ENCODE results near the gene CD300C.
"Not testable (repeated sequence)": the region's sequence is repeated elsewhere in the genome, so short reads cannot be mapped to it uniquely, and the experiment has no call there.

Gene CD300C

GRCh38 chr17:74516561-74517328 lies 29.2 kb downstream of the CD300C start:
- Mint-ChIP-seq H3K4me1 (ENCODE audit: low read depth) (peaks cover 18% of the 10 kb centered on the region), H3K4me3 (no peak overlapping the region), H3K27me3 (peaks cover 11% of the 10 kb centered on the region), H3K36me3 (peaks cover 12% of the 10 kb centered on the region), H3K9me3 (ENCODE audit: low read depth) (peaks cover 10% of the 10 kb centered on the region), H3K27ac (no peak overlapping the region)

GRCh38 chr17:74515941-74516340 lies 30.0 kb downstream of the CD300C start:
- Mint-ChIP-seq H3K9me3 (ENCODE audit: low read depth) (peaks cover 10% of the 10 kb centered on the region), H3K4me3 (no peak overlapping the region), H3K27ac (no peak overlapping the region), H3K4me1 (ENCODE audit: low read depth) (peaks cover 18% of the 10 kb centered on the region), H3K27me3 (peaks cover 5% of the 10 kb centered on the region), H3K36me3 (peaks cover 12% of the 10 kb centered on the region)

- Mint-ChIP-seq H3K27me3 (peaks cover 2% of the 10 kb centered on the region), H3K4me1 (ENCODE audit: low read depth) (peaks cover 16% of the 10 kb centered on the region), H3K9me3 (ENCODE audit: low read depth) (peaks cover 10% of the 10 kb centered on the region), H3K36me3 (peaks cover 9% of the 10 kb centered on the region), H3K4me3 (peak overlapping the region; percentile 31), H3K27ac (peak overlapping the region; percentile 89)
Measured at GRCh38 chr17:74514632-74515334, 31.1 kb downstream of the CD300C start.

GRCh38 chr17:74513987-74514631 lies 31.8 kb downstream of the CD300C start:
- Mint-ChIP-seq H3K4me1 (ENCODE audit: low read depth) (peaks cover 16% of the 10 kb centered on the region), H3K9me3 (ENCODE audit: low read depth) (peaks cover 10% of the 10 kb centered on the region), H3K27me3 (peaks cover 2% of the 10 kb centered on the region), H3K36me3 (peaks cover 7% of the 10 kb centered on the region), H3K27ac (peak overlapping the region; percentile 89), H3K4me3 (peak overlapping the region; percentile 31)

- Mint-ChIP-seq H3K4me3 (peak overlapping the region; percentile 27), H3K36me3 (peaks cover 7% of the 10 kb centered on the region), H3K27ac (peak overlapping the region; percentile 84), H3K9me3 (ENCODE audit: low read depth) (peaks cover 4% of the 10 kb centered on the region), H3K4me1 (ENCODE audit: low read depth) (peaks cover 16% of the 10 kb centered on the region), H3K27me3 (peaks cover 2% of the 10 kb centered on the region)
Measured at GRCh38 chr17:74512624-74513091, 33.3 kb downstream of the CD300C start.

- H3K27me3 Mint-ChIP-seq, result peaks cover 2% of the 10 kb centered on the region
- H3K4me3 Mint-ChIP-seq, result no peak overlapping the region
- H3K36me3 Mint-ChIP-seq, result peaks cover 7% of the 10 kb centered on the region
- peak overlapping the region; percentile 84 for H3K27ac Mint-ChIP-seq
- peaks cover 16% of the 10 kb centered on the region for H3K4me1 Mint-ChIP-seq (ENCODE audit: low read depth)
- H3K9me3 Mint-ChIP-seq (ENCODE audit: low read depth), result peaks cover 4% of the 10 kb centered on the region
Measured at GRCh38 chr17:74512036-74512435, 33.9 kb downstream of the CD300C start.

- Mint-ChIP-seq H3K4me1 (ENCODE audit: low read depth) (peaks cover 8% of the 10 kb centered on the region), H3K27me3 (no peaks in the 10 kb centered on the region), H3K27ac (no peak overlapping the region), H3K9me3 (ENCODE audit: low read depth) (no peaks in the 10 kb centered on the region), H3K36me3 (no peaks in the 10 kb centered on the region), H3K4me3 (no peak overlapping the region)
Measured at GRCh38 chr17:74508156-74508555, 37.8 kb downstream of the CD300C start.

- H3K4me3 Mint-ChIP-seq; H3K27me3 Mint-ChIP-seq; H3K4me1 Mint-ChIP-seq (ENCODE audit: low read depth); H3K27ac Mint-ChIP-seq; H3K36me3 Mint-ChIP-seq; H3K9me3 Mint-ChIP-seq (ENCODE audit: low read depth): not testable (repeated sequence)
Measured at GRCh38 chr17:74503949-74504348, 42.0 kb downstream of the CD300C start.

- H3K9me3 Mint-ChIP-seq (ENCODE audit: low read depth), result no peaks in the 10 kb centered on the region
- no peaks in the 10 kb centered on the region for H3K36me3 Mint-ChIP-seq
- no peaks in the 10 kb centered on the region for H3K4me1 Mint-ChIP-seq (ENCODE audit: low read depth)
- H3K4me3 Mint-ChIP-seq, result no peak overlapping the region
- no peak overlapping the region for H3K27ac Mint-ChIP-seq
- no peaks in the 10 kb centered on the region for H3K27me3 Mint-ChIP-seq
Measured at GRCh38 chr17:74502861-74503260, 43.1 kb downstream of the CD300C start.

GRCh38 chr17:74499992-74500391 lies 45.9 kb downstream of the CD300C start:
- Mint-ChIP-seq H3K27ac (no peak overlapping the region), H3K4me3 (no peak overlapping the region), H3K9me3 (ENCODE audit: low read depth) (no peaks in the 10 kb centered on the region), H3K27me3 (peaks cover 1% of the 10 kb centered on the region), H3K4me1 (ENCODE audit: low read depth) (no peaks in the 10 kb centered on the region), H3K36me3 (no peaks in the 10 kb centered on the region)

GRCh38 chr17:74497471-74497870 lies 48.4 kb downstream of the CD300C start:
- H3K4me3 Mint-ChIP-seq, result no peak overlapping the region
- no peaks in the 10 kb centered on the region for H3K4me1 Mint-ChIP-seq (ENCODE audit: low read depth)
- peaks cover 1% of the 10 kb centered on the region for H3K27me3 Mint-ChIP-seq
- no peak overlapping the region for H3K27ac Mint-ChIP-seq
- H3K36me3 Mint-ChIP-seq, result no peaks in the 10 kb centered on the region
- H3K9me3 Mint-ChIP-seq (ENCODE audit: low read depth), result no peaks in the 10 kb centered on the region

- Mint-ChIP-seq H3K4me1 (ENCODE audit: low read depth) (no peaks in the 10 kb centered on the region), H3K27me3 (peaks cover 1% of the 10 kb centered on the region), H3K9me3 (ENCODE audit: low read depth) (no peaks in the 10 kb centered on the region), H3K4me3 (no peak overlapping the region), H3K36me3 (peaks cover 5% of the 10 kb centered on the region), H3K27ac (no peak overlapping the region)
Measured at GRCh38 chr17:74493331-74493833, 52.5 kb downstream of the CD300C start.

- Mint-ChIP-seq H3K9me3 (ENCODE audit: low read depth) (no peaks in the 10 kb centered on the region), H3K4me1 (ENCODE audit: low read depth) (no peaks in the 10 kb centered on the region), H3K27me3 (no peaks in the 10 kb centered on the region), H3K4me3 (no peak overlapping the region), H3K36me3 (peaks cover 7% of the 10 kb centered on the region), H3K27ac (no peak overlapping the region)
Measured at GRCh38 chr17:74491626-74492025, 54.3 kb downstream of the CD300C start.

All from activated naive CD8-positive, alpha-beta T cell (primary cell).